ENCODE measurements around the gene MID1.

The MID1 gene

GRCh38 chrX:10398215-10398614 lies 222.2 kb downstream of the MID1 start:
- TF ChIP-seq, protein P1, sequence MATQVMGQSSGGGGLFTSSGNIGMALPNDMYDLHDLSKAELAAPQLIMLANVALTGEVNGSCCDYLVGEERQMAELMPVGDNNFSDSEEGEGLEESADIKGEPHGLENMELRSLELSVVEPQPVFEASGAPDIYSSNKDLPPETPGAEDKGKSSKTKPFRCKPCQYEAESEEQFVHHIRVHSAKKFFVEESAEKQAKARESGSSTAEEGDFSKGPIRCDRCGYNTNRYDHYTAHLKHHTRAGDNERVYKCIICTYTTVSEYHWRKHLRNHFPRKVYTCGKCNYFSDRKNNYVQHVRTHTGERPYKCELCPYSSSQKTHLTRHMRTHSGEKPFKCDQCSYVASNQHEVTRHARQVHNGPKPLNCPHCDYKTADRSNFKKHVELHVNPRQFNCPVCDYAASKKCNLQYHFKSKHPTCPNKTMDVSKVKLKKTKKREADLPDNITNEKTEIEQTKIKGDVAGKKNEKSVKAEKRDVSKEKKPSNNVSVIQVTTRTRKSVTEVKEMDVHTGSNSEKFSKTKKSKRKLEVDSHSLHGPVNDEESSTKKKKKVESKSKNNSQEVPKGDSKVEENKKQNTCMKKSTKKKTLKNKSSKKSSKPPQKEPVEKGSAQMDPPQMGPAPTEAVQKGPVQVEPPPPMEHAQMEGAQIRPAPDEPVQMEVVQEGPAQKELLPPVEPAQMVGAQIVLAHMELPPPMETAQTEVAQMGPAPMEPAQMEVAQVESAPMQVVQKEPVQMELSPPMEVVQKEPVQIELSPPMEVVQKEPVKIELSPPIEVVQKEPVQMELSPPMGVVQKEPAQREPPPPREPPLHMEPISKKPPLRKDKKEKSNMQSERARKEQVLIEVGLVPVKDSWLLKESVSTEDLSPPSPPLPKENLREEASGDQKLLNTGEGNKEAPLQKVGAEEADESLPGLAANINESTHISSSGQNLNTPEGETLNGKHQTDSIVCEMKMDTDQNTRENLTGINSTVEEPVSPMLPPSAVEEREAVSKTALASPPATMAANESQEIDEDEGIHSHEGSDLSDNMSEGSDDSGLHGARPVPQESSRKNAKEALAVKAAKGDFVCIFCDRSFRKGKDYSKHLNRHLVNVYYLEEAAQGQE (IDR thresholded peaks at IDR 0.05; ENCODE audit: insufficient read depth in 1 of 2, low read depth in 2 of 2, low read length in 2 of 2) = no peak
- TF ChIP-seq SIN3A (IDR thresholded peaks at IDR 0.05; ENCODE audit: borderline replicate concordance, insufficient read depth, low read length) (no peak), POLR2AphosphoS5 (IDR thresholded peaks at IDR 0.05; ENCODE audit: low read depth, low read length) (no peak), FOXP2 (optimal IDR thresholded peaks at IDR 0.05; ENCODE audit: borderline replicate concordance, extremely low read depth, extremely low read length, insufficient read depth) (no peak), TAF1 (IDR thresholded peaks at IDR 0.05; ENCODE audit: borderline replicate concordance, insufficient read depth, low read length) (no peak)

GRCh38 chrX:10397349-10397748 lies 223.0 kb downstream of the MID1 start:
- TF ChIP-seq POLR2AphosphoS5 (IDR thresholded peaks at IDR 0.05; ENCODE audit: low read depth, low read length) (no peak), FOXP2 (optimal IDR thresholded peaks at IDR 0.05; ENCODE audit: borderline replicate concordance, extremely low read depth, extremely low read length, insufficient read depth) (no peak), TAF1 (IDR thresholded peaks at IDR 0.05; ENCODE audit: borderline replicate concordance, insufficient read depth, low read length) (no peak), SIN3A (IDR thresholded peaks at IDR 0.05; ENCODE audit: borderline replicate concordance, insufficient read depth, low read length) (no peak)
- TF ChIP-seq, protein P1 (IDR thresholded peaks at IDR 0.05; ENCODE audit: insufficient read depth in 1 of 2, low read depth in 2 of 2, low read length in 2 of 2) = no peak

GRCh38 chrX:10395643-10396042 lies 224.7 kb downstream of the MID1 start:
- TF ChIP-seq SIN3A (IDR thresholded peaks at IDR 0.05; ENCODE audit: borderline replicate concordance, insufficient read depth, low read length) (no peak), TAF1 (IDR thresholded peaks at IDR 0.05; ENCODE audit: borderline replicate concordance, insufficient read depth, low read length) (no peak), FOXP2 (optimal IDR thresholded peaks at IDR 0.05; ENCODE audit: borderline replicate concordance, extremely low read depth, extremely low read length, insufficient read depth) (no peak), POLR2AphosphoS5 (IDR thresholded peaks at IDR 0.05; ENCODE audit: low read depth, low read length) (no peak)
- TF ChIP-seq, protein P1 (IDR thresholded peaks at IDR 0.05; ENCODE audit: insufficient read depth in 1 of 2, low read depth in 2 of 2, low read length in 2 of 2) = no peak

All from PFSK-1 (cell line).